GM19099 (cell line): ENCODE results near the gene MON2.

Experiments used
- POLR2A ChIP-seq: IDR thresholded peaks from 3 replicates; pipeline ENCODE4 v1.6.1; 2011; ENCODE audit warnings: low read depth; ENCODE audit not compliant: insufficient read length; ENCODE audit errors: extremely low read depth

The MON2 gene, protein sequence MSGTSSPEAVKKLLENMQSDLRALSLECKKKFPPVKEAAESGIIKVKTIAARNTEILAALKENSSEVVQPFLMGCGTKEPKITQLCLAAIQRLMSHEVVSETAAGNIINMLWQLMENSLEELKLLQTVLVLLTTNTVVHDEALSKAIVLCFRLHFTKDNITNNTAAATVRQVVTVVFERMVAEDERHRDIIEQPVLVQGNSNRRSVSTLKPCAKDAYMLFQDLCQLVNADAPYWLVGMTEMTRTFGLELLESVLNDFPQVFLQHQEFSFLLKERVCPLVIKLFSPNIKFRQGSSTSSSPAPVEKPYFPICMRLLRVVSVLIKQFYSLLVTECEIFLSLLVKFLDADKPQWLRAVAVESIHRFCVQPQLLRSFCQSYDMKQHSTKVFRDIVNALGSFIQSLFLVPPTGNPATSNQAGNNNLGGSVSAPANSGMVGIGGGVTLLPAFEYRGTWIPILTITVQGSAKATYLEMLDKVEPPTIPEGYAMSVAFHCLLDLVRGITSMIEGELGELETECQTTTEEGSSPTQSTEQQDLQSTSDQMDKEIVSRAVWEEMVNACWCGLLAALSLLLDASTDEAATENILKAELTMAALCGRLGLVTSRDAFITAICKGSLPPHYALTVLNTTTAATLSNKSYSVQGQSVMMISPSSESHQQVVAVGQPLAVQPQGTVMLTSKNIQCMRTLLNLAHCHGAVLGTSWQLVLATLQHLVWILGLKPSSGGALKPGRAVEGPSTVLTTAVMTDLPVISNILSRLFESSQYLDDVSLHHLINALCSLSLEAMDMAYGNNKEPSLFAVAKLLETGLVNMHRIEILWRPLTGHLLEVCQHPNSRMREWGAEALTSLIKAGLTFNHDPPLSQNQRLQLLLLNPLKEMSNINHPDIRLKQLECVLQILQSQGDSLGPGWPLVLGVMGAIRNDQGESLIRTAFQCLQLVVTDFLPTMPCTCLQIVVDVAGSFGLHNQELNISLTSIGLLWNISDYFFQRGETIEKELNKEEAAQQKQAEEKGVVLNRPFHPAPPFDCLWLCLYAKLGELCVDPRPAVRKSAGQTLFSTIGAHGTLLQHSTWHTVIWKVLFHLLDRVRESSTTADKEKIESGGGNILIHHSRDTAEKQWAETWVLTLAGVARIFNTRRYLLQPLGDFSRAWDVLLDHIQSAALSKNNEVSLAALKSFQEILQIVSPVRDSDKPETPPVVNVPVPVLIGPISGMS (N-terminal part only)

DNA sequence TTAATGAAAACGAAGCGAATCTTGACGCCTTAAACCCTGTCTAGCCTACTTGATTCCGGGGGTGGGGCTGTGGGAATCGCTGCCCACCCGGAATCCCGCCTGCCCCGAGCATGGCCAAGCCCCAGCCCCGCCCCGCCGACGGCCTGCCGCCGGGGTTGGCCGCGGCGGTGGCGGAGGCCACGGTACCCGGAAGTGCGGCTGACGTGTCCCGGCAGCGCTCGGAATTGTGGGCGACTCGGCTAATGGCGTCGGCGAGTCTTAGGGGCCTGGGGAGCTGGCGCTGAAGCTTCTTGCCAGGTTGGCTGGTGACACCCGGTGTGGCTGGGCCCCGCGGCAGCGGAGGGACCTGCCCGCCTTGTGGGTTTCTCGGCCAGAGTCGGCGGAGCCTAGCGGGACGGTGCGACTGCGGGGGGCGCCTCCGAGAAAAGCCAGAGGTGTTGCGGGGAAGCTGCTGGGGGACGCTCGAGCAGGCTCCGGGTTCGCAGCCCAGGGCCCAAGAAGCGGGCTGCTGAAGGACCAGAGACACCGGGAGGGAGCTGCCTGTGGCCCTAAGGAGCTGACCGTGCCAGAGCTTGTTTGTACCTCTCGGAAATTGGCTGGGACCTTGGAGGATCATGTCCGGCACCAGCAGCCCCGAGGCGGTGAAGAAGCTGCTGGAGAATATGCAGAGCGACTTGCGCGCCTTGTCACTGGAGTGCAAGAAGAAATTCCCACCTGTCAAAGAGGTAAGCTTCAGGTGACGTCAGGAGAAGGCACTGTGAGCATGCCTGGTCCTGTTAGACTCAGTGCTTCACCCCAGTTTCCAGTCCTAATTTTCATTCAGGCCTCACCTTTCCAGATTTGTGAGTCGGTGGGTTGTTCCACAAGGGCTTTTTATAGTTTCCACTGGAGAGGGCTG, at the start of gene MON2:
TSS of gene MON2 (plus strand) at position 233 of the 898 bp plus-strand sequence. CDS start at position 615, 382 bp downstream.
- peak; percentile 92 for TF ChIP-seq POLR2A

DNA sequence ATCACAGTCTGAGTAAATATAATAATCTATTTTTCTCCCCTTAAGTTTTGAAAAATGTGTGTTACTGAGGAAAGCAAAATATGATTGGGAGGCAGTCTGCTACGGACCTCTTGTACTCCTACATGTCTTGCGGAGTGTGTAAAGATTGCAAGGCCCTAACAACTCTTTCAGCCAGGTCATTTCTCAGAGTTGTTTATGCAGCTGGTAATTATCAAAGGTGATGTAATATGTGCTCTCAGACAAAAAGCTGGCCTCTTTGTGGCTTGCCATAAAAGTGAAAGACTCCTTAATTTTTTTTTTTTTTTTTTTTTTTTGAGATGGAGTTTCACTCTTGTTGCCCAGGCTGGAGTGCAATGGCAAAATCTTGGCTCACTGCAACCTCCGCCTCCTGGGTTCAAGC, 40.5 kb upstream of the MON2 start:
- TF ChIP-seq POLR2A: no peak

DNA sequence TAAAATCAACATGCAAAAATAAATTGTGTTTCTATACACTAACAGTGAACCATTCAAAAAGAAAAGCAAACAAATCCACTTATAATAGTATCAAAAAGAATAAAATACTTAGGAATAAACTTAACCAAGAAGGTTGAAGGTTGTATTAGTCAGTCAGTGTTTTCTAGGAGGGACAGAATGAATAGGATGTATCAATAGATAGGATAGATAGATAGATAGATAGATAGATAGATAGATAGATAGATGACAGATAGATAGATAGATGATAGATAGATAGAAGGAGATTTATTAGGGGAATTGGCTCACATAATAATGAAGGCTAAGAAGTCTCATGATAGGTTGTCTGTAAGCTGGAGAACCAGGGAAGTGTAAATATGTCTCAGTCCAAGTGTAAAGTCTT, 37.2 kb upstream of the MON2 start:
- no peak for TF ChIP-seq POLR2A

DNA sequence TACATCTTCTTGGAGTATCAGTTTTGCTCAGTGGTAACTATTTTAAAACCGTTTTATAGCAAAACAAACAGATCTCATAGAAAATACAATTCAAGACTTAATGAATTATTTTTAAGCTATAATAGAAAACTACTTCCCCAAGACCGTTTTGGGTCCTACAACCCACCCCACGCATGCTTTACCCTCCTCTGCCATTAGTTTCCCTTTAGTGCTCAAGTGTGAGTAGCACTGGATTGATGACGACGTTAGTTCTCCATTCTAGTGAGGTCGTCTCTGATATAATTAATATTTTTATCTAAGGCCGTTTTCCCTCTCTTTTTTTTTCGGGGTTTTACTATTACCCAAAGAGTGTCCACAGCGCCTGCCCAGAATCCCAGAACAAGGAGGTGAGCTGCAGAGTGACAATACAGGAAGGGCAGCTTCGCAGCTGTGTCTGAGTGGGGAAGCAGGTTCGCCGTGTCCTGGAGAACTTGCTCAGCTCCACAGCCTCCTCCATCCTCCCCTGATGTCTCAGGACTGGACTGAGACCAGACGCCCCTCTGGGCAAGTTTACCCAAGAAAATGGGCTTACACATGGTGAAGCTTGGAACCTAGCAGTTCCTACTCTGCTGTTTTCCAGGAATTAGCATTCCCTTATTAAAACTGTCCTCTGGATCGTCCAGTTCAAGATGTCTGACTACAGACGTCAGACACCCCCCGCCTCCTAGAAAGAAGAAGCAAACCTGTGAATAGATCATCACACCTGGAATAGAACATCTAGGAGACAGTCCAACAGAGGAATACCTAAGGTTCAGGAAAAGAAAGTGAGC, 31.9 kb upstream of the MON2 start:
- TF ChIP-seq POLR2A: no peak

DNA sequence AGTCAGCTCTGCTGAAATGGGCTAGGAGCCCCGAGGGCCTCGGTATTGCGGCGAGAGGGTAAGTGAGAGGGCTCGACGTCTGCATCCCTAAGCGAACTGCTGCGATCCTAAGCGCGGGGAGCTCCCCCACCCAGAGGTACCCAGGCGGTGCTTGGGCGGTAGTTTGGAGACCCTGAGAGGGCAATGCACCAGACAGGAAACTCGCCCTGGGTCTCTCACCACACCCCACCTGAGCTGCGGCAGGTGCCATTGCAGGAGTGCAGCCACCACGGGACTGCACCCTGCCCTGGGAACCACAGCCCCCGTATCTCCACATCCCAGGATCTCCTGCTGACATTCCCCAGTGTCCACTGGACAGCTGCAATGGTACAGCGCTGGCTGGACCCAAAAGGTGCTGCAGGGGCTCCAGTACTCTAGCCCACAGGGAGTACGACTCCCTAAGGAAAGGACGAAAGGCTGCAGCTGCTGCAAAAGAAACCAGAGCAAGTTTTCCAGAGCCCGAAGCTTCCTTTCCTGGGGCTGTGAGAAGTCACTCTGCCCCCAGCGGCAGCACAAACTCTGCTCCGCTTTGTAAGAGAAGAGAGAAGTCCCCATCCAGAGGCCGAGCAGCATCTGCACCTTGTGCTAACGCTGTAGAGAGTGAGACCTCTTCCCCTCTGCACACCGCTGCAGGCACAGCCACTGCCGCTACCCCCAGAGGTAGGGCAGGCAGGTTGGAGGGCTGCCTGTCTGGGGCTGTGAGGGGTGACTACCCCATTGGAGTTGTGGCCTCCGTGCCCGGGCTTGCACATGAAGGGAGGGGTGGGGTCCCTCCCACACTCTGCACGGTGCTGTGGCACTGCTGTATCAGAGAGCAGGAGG, 31.1 kb upstream of the MON2 start:
- TF ChIP-seq POLR2A: no peak

DNA sequence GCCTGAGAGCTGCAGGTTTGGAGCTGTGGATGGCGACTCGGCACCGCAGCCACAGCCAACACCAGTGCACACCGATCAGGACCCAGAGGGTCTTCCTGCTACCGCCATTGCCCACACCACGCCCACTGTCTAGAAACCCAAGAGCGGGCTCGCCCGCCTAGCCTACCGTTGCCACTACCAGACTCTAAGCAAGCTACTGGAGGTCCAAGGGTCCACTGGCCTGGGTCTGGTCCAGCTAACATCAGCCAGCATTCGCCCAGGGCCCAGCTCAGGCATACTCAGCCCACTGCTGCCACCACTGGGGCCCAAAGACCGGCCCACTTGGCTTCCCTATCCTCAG, 30.5 kb upstream of the MON2 start:
- no peak for TF ChIP-seq POLR2A

DNA sequence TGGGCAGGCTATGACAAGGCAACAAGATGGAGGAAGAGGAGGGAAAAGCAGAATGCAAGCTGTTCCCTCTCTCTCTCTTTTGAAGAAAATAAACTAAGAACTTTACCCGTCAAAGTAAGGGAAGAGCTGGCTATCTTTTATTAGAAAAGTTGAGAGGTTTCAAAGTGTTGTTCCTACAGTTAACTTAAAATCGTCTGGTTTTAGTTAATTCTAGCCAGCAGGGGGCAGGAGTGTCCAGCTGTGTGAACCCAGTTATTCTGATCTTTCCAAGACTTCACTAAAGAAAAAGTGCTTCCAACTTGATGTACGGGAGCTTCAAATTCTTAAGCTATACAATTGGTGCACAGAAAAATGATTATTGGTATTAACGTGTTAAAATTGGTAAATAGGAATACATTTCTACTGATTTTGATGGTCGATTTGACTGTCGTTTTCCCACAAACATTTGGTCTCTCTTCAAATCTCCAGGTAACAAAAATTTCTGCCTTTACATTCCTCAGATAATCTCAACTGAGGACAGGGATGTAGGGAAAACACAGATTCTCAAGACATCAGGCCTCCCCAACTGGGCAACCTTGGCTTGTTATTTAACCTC, 28.4 kb upstream of the MON2 start:
- no peak for TF ChIP-seq POLR2A

DNA sequence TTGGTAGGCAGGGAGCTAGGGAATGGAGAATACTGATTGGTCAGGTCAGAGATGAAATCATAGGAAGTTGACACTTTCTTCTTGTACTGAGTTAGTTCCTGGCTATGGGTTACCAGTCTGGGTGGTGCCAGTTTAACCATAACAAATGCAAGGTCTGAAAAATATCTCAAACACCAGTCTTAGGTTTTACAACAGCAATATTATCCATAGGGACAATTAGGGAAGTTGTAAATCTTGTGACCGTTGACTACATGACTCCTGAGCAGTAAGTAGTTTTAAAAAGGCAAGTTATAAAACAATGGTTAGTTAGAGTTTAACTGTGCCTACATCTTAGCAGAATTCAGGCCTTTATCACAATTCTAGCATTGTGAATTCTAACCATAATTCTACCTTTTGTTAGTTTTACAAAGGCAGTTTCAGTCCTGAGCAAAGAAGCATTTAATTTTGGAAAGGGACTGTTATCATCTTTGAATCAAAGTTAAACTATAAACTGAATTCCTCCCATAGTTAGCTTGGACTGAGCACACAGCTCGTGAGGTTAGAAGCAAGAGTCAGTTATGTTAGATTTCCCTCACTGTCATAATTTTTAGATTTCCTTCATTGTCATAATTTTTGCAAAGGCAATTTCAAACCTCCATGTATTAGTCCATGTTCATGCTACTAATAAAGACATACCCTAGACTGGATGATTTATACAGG, 19.7 kb upstream of the MON2 start:
- no peak for TF ChIP-seq POLR2A

DNA sequence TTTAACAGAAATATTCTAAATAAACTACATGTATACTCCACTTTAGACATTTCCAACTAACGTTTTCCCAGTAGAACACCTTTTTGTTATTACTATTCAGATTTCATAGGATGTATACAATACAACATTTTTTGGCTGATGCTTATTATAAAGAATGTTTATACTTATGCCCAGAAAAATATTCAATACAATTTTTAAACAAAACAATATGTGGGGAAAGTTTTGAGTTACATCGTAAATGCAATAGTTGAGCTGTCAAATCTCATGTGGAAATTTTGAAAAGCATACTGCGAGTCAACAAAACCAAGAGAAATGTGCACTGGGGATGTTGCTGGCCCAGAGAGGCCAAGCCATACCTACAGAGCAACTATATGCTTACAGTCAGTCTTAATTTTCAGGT, 18.2 kb upstream of the MON2 start:
- no peak for TF ChIP-seq POLR2A

DNA sequence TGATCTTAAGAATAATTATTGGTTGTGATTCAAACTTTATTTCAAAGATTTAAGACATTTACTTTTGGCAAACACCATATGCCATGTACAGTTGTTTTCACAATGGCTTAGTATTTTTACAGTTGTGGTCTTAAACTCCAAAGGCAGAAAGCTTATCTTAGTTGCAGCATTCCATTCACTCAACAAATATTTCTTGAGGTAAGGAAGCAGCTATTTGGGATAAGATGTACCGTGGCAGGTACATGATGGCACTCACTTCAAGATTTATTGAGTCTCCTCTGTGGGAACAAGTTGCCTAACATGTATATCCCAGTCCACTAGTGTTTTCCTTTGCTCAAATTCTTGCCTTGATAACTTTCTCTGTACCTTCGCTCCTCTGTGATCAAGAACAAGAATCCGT, 8.0 kb upstream of the MON2 start:
- TF ChIP-seq POLR2A: no peak

DNA sequence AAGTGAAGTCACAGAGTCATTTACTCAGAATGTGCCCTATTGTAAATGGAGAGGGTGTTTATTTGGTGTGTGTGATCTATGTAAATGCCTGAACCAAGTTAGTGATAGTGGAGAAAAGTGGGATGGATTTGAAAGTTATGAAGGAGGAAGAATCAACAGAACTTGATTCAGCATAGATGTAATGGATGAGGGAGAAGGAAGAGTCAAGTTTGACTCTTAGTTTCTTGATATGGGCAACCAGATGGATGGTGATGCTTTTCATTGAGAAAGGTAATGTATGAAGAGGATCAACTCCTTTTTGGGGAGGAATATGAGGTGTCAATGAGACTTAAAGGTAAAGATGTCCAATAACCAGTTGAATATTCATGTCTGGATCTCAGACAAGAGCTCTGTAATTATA, 6.7 kb upstream of the MON2 start:
- TF ChIP-seq POLR2A: no peak
